GM19467 (cell line): ENCODE data around the gene NLGN3.

Source experiments
- ATAC-seq: cut with Tn5 transposase; IDR thresholded peaks from one replicate; pipeline ENCODE4 v1.9.1; 2021; ENCODE audit warnings: mild to moderate bottlenecking, moderate library complexity; ENCODE audit not compliant: unreplicated experiment

Gene NLGN3

DNA sequence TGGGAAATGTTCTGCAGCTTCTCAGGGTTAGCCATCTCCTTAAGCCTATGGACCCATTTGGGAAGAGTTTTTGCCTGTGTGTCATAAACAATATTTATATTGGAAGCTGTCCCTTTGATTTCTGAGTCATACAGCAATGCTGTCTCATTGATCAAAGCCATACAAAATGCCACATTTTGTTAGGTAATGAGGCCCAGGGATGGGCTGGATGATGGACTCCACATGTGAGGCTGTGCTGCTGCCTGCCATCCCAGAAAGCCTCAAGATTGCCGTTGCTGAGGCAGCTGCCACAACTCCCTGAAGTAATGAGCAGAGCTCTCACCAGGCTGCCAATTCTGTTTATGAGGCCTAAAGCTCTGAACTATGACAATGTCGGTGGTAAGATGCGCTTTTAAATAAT, 66.2 kb downstream of the NLGN3 start:
- ATAC-seq, result no peak

- ATAC-seq, result no peak
Observed at GRCh38 chrX:71212536-71212935, 67.9 kb downstream of the NLGN3 start.

DNA sequence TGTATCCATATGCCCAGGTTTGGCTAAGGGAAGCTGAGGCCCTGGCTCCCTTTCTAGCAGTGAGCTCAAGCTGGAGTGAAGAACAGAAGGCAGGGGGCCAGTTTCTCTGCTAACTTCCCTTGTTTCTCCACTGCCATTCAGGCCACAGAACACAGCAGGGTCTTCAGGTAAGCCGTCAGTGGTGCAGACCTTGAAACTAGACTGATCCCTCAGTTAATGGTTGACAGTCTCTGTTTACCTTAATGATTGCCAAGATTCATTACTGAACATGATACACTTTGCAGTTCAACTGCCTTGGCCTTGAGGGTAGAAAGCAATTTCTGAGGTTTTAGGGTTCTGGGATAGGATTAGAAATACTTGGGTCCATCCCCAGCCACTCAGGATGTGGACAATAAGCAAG, 69.5 kb downstream of the NLGN3 start:
- ATAC-seq, result no peak

GRCh38 chrX:71214604-71215337, 70.1 kb downstream of the NLGN3 start:
- ATAC-seq, result no peak

DNA sequence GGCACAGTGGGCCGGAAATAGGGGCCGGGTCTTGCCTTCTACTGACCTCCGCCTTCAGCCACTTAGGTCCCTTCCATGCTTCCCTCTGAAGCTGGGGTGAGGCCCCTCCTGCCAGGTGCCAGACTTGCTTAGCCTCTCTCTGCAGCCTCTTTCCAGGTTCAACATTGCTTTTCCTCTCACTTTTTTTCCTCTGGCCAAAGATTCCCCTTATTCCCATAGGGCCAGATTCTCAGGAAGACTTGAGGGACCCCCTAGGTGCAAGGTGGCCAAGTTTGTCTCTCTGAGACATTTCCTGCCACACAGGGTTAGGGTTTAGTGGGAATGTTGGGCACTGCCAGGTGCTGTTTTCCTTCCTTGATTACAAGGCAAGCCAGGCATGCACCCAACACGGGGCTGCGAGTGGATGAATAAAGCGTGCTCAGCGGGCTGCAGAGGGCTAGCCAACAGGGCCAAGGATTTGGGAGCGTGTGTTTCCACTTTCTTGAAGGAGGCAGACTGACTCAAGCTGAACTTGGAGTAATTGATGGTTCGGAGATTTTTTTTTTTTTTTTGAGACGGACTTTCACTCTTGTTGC, 70.8 kb downstream of the NLGN3 start:
- ATAC-seq, result no peak

DNA sequence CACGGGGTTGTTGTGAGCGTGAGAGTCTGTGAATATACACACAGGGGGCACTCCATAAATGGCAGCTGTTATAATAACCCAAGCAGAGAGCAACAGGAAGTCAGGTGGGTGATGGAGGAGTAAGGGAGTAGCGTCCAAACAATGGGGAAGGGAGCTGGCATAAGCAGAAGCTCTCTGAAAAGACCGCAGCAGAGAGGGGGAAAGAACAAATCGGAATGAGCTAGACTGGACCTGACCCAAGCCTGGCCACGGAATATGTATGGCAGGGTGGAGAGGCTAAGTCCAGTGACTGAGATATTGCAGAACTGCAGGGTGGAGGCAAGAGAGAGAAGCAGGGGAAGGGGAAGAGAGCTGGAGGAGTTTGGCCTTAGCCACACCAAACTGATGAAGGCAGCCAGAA, 71.8 kb downstream of the NLGN3 start:
- no peak for ATAC-seq

DNA sequence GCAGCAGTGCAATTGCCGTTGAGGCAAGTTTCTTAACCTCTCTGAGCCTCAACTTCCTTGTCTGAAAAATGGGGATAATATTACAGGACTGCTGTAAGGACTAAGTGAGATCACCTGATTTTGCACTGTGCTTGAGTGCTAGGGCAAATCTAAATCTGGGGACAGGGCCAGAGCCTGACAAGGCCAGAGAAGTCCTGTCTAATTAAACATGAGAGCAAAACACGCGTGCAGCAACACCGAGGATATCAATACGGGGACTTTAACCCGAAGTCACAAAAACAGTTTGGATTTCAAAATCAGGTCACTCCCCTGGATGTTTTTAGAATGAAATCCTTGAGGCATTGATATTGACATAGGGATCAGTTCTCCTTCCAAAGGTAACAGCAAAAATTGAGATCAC, 72.7 kb downstream of the NLGN3 start:
- no peak for ATAC-seq
